ENCODE measurements around the gene RPS6KB1.
"Not testable (repeated sequence)": the region's sequence is repeated elsewhere in the genome, so short reads cannot be mapped to it uniquely, and the experiment has no call there.

RPS6KB1 gene

DNA sequence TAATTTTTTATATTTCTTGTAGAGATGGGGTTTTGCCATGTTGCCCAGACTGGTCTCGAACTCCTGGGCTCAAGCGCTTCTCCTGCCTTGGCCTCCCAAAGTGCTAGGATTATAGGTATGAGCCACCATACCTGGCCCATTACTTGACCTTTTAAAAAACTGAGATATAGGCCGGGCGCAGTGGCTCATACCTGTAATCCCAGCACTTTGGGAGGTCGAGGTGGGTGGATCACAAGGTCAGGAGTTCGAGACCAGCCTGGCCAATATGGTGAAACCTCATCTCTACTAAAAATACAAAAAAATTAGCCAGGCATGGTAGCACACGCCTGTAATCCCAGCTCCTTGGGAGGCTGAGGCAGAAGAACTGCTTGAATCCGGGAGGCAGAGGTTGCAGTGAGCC lies 19.5 kb upstream of the RPS6KB1 start:
- not testable (repeated sequence) for H3K9me3 ChIP-seq (ENCODE audit: control insufficient read depth, insufficient read depth, low read length); H3K4me1 ChIP-seq (ENCODE audit: control insufficient read depth, insufficient read depth, low read length); H3K9ac ChIP-seq (ENCODE audit: low read depth, low read length); H3K27ac ChIP-seq (ENCODE audit: low read depth, low read length); H3K27me3 ChIP-seq (ENCODE audit: control insufficient read depth, insufficient read depth, low read length); H3K4me3 ChIP-seq (ENCODE audit: low read depth, low read length)
- peaks cover 51% of the 10 kb centered on the region for H3K36me3 ChIP-seq (ENCODE audit: control insufficient read depth, insufficient read depth, low read length)

DNA sequence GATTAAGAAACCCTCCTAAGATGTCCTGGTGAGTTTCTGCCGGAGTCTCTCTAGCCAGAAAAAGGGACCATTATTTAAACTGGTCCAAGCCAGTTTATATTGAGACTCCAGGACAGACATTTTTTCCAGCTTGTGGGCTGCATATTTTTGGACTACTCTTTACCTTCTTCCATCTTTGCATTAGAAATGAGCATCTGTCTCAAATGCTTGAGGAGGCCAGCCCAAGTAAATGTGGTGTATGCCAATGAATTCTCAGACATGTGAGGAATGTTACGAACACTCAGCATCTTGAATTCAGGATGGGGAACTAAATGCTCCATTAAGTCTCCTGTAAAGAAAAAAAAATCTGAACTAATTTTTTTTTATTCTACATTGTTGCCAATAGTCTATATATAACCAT lies 18.5 kb upstream of the RPS6KB1 start:
- H3K9me3 ChIP-seq (ENCODE audit: control insufficient read depth, insufficient read depth, low read length) = no peaks in the 10 kb centered on the region
- H3K9ac ChIP-seq (ENCODE audit: low read depth, low read length) = no peak overlapping the region
- no peak overlapping the region for H3K27ac ChIP-seq (ENCODE audit: low read depth, low read length)
- no peaks in the 10 kb centered on the region for H3K4me1 ChIP-seq (ENCODE audit: control insufficient read depth, insufficient read depth, low read length)
- H3K27me3 ChIP-seq (ENCODE audit: control insufficient read depth, insufficient read depth, low read length) = no peaks in the 10 kb centered on the region
- H3K36me3 ChIP-seq (ENCODE audit: control insufficient read depth, insufficient read depth, low read length) = peaks cover 51% of the 10 kb centered on the region
- no peak overlapping the region for H3K4me3 ChIP-seq (ENCODE audit: low read depth, low read length)

DNA sequence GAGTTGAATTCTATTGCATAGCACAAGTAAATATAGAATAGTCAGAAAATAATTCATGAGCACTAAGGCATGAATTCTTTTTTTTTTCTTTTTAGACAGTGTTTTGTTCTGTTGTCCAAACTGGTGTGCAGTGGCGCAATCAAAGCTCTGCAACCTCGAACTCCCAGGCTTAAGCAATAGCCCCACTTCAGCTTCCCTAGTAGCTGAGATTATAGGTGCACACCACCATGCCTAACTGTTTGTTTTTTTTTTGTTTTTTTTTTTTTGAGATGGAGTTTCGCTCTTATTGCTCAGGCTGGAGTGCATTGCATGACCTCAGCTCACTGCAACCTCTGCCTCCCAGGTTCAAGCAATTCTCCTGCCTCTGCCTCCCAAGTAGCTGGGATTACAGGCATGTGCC lies 16.8 kb upstream of the RPS6KB1 start:
- Histone ChIP-seq H3K27ac (ENCODE audit: low read depth, low read length) (no peak overlapping the region), H3K36me3 (ENCODE audit: control insufficient read depth, insufficient read depth, low read length) (peaks cover 56% of the 10 kb centered on the region), H3K27me3 (ENCODE audit: control insufficient read depth, insufficient read depth, low read length) (no peaks in the 10 kb centered on the region), H3K9ac (ENCODE audit: low read depth, low read length) (no peak overlapping the region), H3K4me3 (ENCODE audit: low read depth, low read length) (no peak overlapping the region), H3K9me3 (ENCODE audit: control insufficient read depth, insufficient read depth, low read length) (no peaks in the 10 kb centered on the region), H3K4me1 (ENCODE audit: control insufficient read depth, insufficient read depth, low read length) (no peaks in the 10 kb centered on the region)

DNA sequence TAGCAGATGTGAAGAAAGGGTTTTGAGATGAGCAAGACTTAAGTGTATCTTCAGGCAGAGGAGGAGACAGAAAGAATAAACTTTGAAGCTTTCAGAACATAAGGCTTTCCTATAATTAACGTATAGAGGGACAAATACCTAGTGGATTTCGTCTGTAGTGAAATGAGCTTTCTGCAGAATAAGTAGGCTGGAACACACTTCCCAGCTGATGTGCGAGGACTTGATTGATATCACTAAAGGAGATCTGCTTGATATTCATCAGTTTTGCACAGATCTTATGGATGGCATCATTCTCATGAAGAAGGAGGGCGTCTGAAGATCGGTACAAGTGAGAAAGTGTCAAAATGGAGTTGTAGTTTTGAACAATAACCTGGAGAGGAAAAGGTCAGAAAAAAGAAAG lies 15.0 kb upstream of the RPS6KB1 start:
- Histone ChIP-seq H3K4me3 (ENCODE audit: low read depth, low read length) (no peak overlapping the region), H3K9me3 (ENCODE audit: control insufficient read depth, insufficient read depth, low read length) (no peaks in the 10 kb centered on the region), H3K36me3 (ENCODE audit: control insufficient read depth, insufficient read depth, low read length) (peaks cover 56% of the 10 kb centered on the region), H3K4me1 (ENCODE audit: control insufficient read depth, insufficient read depth, low read length) (no peaks in the 10 kb centered on the region), H3K27ac (ENCODE audit: low read depth, low read length) (no peak overlapping the region), H3K9ac (ENCODE audit: low read depth, low read length) (no peak overlapping the region), H3K27me3 (ENCODE audit: control insufficient read depth, insufficient read depth, low read length) (no peaks in the 10 kb centered on the region)

DNA sequence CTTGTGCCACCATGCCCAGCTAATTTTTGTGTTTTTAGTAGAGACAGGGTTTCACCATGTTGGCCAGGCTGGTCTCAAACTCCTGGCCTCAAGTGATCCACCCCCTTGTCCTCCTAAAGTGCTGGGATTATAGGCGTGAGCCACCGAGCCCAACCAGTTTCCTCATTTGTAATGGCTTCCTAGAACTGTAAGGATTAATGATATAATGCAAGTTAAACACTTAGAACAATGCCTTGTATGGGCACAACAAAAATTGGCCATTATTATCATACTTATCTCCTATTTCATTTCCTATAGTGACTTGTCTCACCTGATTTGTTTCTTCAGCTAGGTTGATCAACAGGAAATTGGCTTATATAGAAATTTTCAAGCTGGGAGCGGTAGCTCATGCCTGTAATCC lies 14.3 kb upstream of the RPS6KB1 start:
- no peak overlapping the region for H3K9ac ChIP-seq (ENCODE audit: low read depth, low read length)
- no peaks in the 10 kb centered on the region for H3K4me1 ChIP-seq (ENCODE audit: control insufficient read depth, insufficient read depth, low read length)
- H3K27me3 ChIP-seq (ENCODE audit: control insufficient read depth, insufficient read depth, low read length) = no peaks in the 10 kb centered on the region
- no peak overlapping the region for H3K4me3 ChIP-seq (ENCODE audit: low read depth, low read length)
- no peak overlapping the region for H3K27ac ChIP-seq (ENCODE audit: low read depth, low read length)
- peaks cover 56% of the 10 kb centered on the region for H3K36me3 ChIP-seq (ENCODE audit: control insufficient read depth, insufficient read depth, low read length)
- H3K9me3 ChIP-seq (ENCODE audit: control insufficient read depth, insufficient read depth, low read length) = no peaks in the 10 kb centered on the region

DNA sequence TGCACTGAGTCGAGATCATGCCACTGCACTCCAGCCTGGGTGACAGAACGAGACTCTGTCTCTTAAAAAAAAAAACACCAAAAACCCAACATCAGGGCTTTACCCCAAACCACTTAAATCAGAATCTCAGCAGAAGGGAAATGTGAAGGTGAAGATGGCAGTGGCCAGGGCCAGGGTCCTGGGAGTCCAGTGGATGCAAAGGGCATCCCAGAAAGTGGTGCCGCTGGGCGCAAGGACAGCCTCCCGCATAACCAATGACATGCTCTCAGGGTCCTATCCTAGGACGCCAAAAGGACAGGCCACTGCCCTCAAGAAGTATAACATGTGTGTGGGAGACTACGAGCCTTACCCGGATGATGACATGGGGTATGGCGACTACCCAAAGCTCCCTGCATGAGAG lies 8.1 kb upstream of the RPS6KB1 start:
- no peak overlapping the region for H3K9ac ChIP-seq (ENCODE audit: low read depth, low read length)
- no peak overlapping the region for H3K4me3 ChIP-seq (ENCODE audit: low read depth, low read length)
- H3K27me3 ChIP-seq (ENCODE audit: control insufficient read depth, insufficient read depth, low read length) = no peaks in the 10 kb centered on the region
- no peaks in the 10 kb centered on the region for H3K4me1 ChIP-seq (ENCODE audit: control insufficient read depth, insufficient read depth, low read length)
- no peak overlapping the region for H3K27ac ChIP-seq (ENCODE audit: low read depth, low read length)
- H3K9me3 ChIP-seq (ENCODE audit: control insufficient read depth, insufficient read depth, low read length) = no peaks in the 10 kb centered on the region
- H3K36me3 ChIP-seq (ENCODE audit: control insufficient read depth, insufficient read depth, low read length) = peaks cover 54% of the 10 kb centered on the region

DNA sequence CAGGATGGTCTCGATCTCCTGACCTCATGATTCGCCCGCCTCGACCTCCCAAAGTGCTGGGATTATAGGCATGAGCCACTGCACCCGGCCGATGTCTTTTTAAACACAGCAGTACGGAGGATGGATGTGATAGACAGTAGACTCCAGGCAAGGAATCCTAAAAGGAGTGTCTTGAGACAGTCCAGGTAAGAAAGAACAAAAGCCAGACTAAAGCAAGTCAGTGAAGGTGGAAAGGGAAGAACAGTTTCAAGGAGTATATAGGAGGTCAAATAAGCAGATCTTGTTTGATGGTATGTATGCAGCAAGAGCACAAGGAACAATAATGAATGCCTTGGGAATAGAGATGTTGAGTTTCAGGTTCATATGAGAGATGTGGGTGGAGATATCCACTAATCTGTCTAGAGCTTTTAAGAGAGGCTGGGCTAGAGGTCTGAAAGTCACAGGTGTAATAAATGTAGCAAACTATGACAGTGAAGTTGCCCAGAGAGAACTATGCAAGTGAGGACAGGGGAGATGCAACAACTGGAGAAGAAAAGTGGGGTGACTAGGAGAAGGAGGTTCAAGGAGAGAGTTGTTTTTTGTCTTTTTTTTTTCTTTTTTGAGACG lies 4.7 kb upstream of the RPS6KB1 start:
- H3K9me3 ChIP-seq (ENCODE audit: control insufficient read depth, insufficient read depth, low read length) = no peaks in the 10 kb centered on the region
- H3K4me1 ChIP-seq (ENCODE audit: control insufficient read depth, insufficient read depth, low read length) = no peaks in the 10 kb centered on the region
- H3K36me3 ChIP-seq (ENCODE audit: control insufficient read depth, insufficient read depth, low read length) = peaks cover 41% of the 10 kb centered on the region
- no peak overlapping the region for H3K9ac ChIP-seq (ENCODE audit: low read depth, low read length)
- H3K4me3 ChIP-seq (ENCODE audit: low read depth, low read length) = no peak overlapping the region
- no peak overlapping the region for H3K27ac ChIP-seq (ENCODE audit: low read depth, low read length)
- no peaks in the 10 kb centered on the region for H3K27me3 ChIP-seq (ENCODE audit: control insufficient read depth, insufficient read depth, low read length)

DNA sequence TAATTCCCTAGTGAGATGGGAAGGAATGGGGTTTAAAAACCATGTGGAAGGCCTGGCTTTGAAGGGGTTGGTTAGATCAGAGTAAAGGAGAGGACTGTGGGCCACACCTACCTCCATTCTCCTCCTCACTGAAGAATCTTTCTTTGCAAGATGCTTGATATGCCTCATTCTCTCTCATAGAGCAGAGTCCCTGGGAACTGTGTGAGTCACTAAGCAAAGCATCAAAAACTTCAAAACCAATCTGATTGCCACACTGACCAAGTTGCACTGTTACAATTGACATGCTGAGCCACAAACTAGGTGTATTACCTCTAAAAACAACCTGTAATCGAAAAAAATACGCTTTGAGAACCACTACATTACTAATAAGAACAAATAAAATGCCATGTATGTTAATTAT lies 2.2 kb upstream of the RPS6KB1 start:
- H3K27ac ChIP-seq (ENCODE audit: low read depth, low read length) = no peak overlapping the region
- no peak overlapping the region for H3K9ac ChIP-seq (ENCODE audit: low read depth, low read length)
- no peaks in the 10 kb centered on the region for H3K4me1 ChIP-seq (ENCODE audit: control insufficient read depth, insufficient read depth, low read length)

DNA sequence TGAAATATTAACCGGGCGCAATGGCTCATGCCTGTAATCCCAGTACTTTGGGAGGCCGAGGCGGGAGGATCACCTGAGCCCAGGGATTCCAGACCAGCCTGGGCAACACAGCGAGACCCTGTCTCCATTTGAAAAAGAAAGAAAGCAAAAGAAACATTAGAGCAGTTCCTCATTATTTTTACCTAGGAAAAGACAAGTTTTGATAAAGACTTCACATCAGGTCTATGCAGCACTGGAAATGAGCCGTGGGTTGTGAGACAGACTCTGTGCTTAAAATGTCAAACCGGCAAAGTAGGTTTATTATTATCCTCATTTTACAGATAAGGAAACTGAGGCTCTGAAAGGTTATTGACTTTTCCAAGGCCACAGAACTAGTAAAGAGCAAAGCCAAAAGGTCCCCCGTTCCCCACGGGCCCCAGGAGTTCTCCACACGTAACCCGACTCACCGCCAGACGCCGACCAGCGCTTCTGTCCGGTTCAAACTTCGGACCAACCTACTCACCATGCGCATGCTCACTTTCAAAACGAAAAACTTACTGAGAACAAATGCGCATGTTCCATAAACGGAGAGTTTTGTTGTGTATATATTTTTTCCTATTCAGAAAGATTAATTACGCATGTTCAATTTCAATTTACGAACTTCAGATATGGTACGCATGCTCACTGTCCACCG lies 534 bp upstream of the RPS6KB1 start:
- Histone ChIP-seq H3K36me3 (ENCODE audit: control insufficient read depth, insufficient read depth, low read length) (peaks cover 9% of the 10 kb centered on the region), H3K27me3 (ENCODE audit: control insufficient read depth, insufficient read depth, low read length) (no peaks in the 10 kb centered on the region), H3K9ac (ENCODE audit: low read depth, low read length) (peak overlapping the region; percentile 38), H3K4me3 (ENCODE audit: low read depth, low read length) (peak overlapping the region; percentile 86), H3K27ac (ENCODE audit: low read depth, low read length) (peak overlapping the region; percentile 49), H3K9me3 (ENCODE audit: control insufficient read depth, insufficient read depth, low read length) (no peaks in the 10 kb centered on the region), H3K4me1 (ENCODE audit: control insufficient read depth, insufficient read depth, low read length) (no peaks in the 10 kb centered on the region)

More for the DNA sequence above, 2.2 kb upstream of the RPS6KB1 start:
- Histone ChIP-seq H3K4me3 (ENCODE audit: low read depth, low read length) (no peak overlapping the region), H3K27me3 (ENCODE audit: control insufficient read depth, insufficient read depth, low read length) (no peaks in the 10 kb centered on the region), H3K36me3 (ENCODE audit: control insufficient read depth, insufficient read depth, low read length) (peaks cover 20% of the 10 kb centered on the region), H3K9me3 (ENCODE audit: control insufficient read depth, insufficient read depth, low read length) (no peaks in the 10 kb centered on the region)

DNA sequence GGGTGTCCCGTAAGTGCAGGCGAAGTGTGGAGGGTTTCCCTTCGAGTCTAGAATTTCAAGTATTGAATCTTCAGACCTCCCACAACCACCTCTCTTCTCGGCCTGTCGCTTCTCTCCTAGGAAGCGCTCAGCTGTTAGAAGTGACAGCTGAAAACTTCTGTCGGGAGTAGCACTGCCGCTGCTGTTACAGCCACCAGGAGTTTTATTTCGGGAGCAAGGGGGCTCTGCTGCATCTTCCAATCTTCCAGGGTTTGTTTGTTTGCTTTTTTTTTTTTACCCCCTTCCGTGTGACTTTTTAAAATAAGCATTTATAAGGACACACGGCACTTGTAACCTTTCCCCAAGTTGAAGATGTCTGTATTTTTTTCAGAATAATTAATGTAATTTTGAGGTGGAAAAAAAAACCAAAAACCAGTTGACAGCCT lies 767 bp downstream of the RPS6KB1 start:
- peak overlapping the region; percentile 50; the same call in 1 of the 2 replicates for H3K9ac ChIP-seq (ENCODE audit: low read depth, low read length)
- H3K27me3 ChIP-seq (ENCODE audit: control insufficient read depth, insufficient read depth, low read length) = no peaks in the 10 kb centered on the region
- no peak overlapping the region for H3K27ac ChIP-seq (ENCODE audit: low read depth, low read length)
- no peaks in the 10 kb centered on the region for H3K9me3 ChIP-seq (ENCODE audit: control insufficient read depth, insufficient read depth, low read length)
- H3K4me1 ChIP-seq (ENCODE audit: control insufficient read depth, insufficient read depth, low read length) = no peaks in the 10 kb centered on the region
- 0 out of 2 replicates have a peak, but pooled peaks cover 2% of the 10 kb centered on the region for H3K36me3 ChIP-seq (ENCODE audit: control insufficient read depth, insufficient read depth, low read length)
- peak overlapping the region; percentile 86 for H3K4me3 ChIP-seq (ENCODE audit: low read depth, low read length)

DNA sequence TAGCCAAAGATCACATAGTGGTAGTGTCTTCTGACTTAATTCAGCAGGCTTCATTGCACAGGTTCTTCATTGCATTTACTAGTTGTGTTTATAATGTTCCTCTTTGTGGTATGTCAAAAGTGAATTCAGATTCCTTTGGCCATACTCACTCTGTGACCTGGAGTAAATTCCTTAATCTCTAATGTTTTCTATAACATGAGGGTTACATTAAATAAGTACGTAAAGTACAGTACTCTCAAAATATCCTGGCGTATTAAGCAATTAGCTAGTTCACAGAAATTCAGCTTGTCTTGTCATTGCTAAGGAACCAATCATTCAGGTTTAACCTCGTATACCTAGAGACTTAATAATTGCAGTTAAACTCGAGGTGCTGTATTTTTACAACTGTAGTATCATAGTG lies 4.2 kb downstream of the RPS6KB1 start:
- Histone ChIP-seq H3K4me1 (ENCODE audit: control insufficient read depth, insufficient read depth, low read length) (no peaks in the 10 kb centered on the region), H3K4me3 (ENCODE audit: low read depth, low read length) (no peak overlapping the region), H3K9ac (ENCODE audit: low read depth, low read length) (no peak overlapping the region), H3K36me3 (ENCODE audit: control insufficient read depth, insufficient read depth, low read length) (no peaks in the 10 kb centered on the region), H3K27me3 (ENCODE audit: control insufficient read depth, insufficient read depth, low read length) (no peaks in the 10 kb centered on the region), H3K27ac (ENCODE audit: low read depth, low read length) (no peak overlapping the region), H3K9me3 (ENCODE audit: control insufficient read depth, insufficient read depth, low read length) (no peaks in the 10 kb centered on the region)

All from HUES48 (cell line).